NCI-H345 (cell line): ENCODE measurements around the gene CDK14.

Experiments
- DNase-seq: peaks from one replicate; lab custom pipeline; 2025; lab: John Stamatoyannopoulos, UW

CDK14 gene

DNA sequence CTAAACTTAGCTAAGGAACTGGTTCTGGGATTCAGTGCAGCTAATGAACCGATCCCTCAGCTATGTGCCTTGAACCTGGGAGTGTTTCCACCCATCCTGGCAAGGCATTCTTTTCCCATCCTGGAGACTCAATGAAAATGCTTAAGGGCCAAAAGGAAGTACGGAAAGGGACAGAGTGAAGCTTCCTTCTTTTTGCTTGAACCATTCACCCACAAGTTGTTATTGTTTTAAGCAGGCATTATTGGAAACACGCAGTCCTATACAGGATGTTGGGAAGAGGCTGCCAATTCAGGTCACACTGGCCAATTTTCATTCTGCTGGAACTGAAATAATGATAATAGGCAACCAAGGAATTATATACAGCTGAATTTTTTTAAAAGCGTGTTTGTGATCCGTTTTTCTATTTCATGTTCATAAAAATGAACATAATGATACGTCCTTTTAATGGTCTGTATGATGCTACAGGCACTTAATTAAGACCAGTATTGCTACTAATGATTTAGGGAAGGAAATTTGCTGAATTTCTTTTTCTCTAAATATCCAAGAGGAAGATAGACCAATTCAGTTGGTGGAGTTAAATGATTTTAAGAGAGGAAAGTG lies 610.3 kb downstream of the CDK14 start:
- DNase-seq, result no peak

DNA sequence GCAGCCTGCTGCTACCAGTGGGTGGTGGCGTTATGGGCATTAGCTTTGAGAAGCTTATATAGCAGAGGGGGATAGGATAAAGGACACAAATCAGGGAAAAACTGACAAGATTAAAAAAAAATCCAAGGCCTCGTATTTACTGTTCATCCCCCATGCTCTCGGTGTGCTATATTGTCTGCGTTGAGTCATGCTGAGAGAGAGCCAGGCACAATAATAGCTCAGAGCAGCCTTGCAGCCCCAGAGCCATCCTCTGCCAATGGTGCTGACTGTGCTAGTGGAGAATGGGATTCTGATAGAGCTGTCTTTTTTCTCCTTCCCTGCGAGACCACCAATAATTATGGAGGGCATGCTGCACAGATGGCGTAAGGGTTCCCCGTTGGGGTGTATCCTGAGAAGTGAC lies 616.5 kb downstream of the CDK14 start:
- no peak for DNase-seq

DNA sequence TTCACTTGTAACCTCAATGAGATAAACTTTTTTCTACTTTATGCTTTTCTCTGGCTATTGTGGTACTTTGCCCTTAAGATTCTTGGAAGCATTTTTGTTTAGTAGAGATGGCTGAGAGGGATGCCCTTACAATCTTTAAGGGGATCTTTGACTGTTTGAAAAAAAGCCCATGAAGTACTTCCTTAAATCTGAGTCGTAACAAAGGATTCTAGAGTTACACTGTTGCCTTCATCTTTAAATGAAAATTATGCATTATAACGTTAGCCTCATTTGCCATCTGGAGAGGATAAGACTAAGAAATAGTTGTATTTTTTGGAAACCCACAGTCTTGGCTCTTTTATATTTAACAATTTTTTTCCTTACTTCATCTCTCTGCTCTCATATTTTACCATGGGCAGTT lies 630.3 kb downstream of the CDK14 start:
- no peak for DNase-seq

DNA sequence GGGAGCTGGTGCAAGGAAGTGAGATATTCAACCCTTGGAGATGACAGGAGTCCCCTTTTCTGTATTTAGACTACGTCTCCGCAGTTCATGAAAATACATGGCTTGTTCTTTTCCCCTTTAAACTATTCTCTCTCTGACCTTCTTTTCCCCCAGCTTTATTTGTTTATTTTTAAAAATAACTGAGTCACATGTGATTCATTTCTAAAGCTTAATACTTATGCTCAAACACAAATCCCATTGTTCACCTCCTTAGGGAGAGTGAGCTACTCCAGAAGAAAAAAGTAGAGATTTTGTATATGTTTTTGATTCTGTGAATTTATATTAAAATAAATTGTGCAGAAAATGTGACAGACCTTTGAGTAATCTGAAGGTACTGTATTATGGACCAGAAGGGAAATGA lies 632.2 kb downstream of the CDK14 start:
- no peak for DNase-seq

DNA sequence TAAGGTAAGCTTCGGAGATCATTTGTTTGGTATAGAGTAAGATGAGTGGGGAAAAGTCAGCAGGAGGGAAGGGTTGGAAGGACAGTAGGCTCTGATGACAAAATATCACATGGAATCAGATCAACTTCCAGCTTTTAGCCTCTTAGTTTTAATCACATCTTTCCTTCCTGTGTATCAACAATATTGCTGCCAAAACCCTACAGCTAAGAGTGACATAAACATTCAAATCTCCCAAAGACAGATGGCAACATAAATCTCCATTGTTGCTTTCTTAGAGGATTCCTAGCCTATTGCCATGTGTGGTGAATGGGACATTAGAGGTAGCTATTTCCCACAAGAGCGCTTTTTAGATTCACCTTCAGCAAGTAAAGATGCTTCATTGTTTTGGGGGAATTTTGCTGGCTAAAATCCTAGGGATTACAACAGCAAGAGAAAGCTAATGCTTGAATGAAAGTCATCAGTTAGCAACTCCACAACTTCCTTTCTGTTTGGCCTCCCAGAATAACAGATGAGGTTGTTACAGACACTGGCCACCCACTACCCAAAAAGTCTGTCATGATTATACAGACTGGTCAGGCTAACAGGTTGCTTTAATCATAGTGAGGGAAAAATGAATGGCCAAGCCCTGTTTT lies 632.9 kb downstream of the CDK14 start:
- DNase-seq, result peak; percentile 35

DNA sequence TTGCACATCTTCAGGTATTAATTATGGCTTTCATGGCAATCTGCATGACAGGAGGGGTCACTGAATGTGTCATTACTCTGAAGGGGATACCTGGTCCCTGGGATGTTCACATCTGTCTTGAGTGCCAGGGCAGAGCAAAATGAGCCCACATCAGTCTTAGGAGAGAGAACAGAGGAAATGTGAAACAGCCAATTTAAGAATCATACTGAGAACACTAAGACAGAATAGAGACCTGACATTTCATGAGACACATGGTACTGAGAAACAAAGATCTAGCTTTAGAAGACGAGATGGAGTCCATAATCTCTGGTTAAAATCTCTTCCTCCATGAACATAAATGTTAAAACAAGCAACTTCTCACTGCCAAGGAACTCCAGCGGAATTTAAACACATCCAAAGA lies 634.0 kb downstream of the CDK14 start:
- no peak for DNase-seq

DNA sequence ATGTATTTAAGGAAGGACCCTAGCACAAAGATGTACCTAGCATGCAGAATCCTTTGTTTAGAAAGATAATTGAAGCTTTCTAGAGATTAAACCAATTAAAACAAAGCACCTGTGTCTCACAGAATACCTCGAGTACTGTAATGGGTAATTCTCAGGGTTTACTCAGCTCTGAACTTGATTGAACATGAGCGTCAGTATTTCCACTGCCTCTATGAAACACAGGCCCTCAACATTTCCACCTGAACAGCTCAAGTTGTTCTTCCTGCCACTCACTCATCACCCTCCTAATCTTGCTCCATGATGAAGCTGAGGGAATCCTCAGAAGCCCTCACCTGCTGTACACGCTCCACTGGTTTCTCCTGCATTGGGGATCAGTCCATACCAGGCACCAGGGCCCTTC lies 634.4 kb downstream of the CDK14 start:
- no peak for DNase-seq

DNA sequence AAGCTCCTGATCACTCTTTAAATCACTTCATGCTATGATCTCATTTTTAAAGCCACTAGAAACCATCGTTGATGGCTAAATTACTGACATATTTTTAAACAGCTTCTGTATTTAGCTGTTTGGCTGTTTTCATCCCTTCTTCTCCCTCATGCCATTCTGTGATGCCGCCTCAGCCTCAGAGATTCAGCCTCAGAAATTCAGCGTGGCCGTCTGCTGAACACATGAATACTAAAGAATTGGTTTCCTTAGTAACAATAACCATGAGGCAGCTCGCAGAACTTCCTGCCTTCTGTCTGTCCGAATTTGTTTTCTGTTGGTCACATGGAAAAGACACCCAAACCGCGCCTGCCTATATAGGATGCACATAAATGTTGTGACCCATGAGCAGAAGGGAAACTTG lies 637.1 kb downstream of the CDK14 start:
- no peak for DNase-seq

DNA sequence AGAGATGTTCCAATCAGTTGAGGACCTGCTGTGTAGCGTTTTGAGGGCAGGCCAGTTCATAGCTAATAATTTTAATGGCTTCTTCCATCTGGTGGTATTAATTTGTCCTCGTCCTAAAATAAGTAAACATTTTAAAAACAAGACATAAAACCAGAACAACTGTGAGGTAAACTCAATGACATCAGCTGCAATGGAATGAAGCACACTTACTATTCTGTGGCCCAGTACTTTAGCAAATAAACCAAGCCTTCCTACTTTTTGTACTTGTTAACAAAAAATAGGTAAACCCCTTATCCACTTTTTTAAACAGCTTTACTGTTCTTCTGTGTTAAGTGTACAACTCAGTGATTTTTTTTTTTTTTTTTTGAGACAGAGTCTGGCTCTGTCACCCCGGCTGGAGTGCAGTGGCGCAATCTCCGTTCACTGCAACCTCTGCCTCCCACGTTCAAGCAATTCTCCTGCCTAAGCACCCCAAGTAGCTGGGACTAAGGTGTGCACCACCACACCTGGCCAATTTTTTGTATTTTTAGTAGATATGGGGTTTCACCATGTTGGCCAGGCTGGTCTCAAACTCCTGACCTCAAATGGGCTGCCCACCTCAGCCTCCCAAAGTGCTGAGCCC lies 639.2 kb downstream of the CDK14 start:
- no peak for DNase-seq

DNA sequence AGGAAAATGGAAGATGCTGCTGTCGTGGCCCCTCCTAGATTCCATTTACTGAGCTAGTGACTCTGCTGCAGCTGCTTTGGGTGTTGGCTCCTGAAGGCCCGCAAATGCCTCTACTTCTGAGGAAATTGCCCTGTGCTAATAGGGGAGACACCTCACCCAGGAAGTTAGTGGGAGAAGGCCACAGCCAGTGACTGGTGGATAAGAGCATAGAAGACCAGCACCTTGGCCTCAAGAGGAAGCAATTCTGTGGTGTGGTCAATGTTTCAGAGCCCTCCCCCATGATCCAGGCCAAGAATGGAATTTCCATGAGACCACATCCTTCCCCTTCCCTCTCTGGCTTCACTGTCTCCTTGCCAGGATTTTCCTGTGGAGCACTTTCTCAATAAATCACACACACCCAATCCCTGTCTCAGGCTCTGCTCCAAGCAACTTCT lies 643.1 kb downstream of the CDK14 start:
- DNase-seq, result no peak

DNA sequence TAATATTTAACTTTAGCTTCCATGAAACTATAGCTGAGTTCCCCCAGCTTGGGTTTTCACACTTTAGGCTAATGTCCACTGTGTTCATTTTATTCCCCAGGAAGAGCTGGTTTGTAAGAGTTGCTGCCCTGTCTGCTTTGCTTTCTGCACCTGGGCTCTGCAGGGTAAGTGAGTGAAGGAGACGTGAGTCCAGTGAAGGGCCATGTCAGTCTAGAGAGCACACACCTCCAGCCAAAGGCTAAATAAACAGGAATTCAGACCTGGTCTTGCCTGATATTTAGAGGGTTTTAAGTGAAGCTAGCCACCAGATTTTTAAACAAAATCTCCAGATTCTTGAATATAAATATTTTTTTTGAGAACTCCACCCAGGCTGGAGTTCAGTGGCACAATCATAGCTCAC lies 643.7 kb downstream of the CDK14 start:
- DNase-seq, result no peak

DNA sequence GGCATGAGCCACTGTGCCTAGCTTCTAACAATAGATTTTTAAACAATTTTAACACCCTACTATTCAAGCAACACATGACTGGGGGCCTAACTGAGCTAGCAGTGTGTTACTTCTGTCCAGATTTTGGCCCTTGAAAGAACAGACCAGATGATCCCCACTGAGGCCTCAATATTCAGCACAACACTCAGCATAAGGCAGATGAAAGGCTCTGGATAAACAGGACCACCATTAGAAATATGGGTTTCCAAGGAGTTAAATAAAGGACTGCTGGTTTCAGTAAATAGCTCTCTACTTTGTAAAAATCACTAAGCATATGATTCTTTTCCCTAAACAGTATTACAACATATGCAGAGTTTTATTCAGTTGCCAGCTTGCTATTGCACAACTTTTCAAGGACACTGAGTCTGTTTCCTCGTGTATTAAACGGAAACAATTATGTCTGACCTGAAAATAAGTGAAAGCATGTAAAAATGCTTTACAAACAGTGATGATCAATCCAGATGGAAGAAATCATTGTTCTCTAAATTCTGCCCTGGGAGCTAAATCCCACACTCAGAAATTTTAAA lies 644.3 kb downstream of the CDK14 start:
- no peak for DNase-seq

DNA sequence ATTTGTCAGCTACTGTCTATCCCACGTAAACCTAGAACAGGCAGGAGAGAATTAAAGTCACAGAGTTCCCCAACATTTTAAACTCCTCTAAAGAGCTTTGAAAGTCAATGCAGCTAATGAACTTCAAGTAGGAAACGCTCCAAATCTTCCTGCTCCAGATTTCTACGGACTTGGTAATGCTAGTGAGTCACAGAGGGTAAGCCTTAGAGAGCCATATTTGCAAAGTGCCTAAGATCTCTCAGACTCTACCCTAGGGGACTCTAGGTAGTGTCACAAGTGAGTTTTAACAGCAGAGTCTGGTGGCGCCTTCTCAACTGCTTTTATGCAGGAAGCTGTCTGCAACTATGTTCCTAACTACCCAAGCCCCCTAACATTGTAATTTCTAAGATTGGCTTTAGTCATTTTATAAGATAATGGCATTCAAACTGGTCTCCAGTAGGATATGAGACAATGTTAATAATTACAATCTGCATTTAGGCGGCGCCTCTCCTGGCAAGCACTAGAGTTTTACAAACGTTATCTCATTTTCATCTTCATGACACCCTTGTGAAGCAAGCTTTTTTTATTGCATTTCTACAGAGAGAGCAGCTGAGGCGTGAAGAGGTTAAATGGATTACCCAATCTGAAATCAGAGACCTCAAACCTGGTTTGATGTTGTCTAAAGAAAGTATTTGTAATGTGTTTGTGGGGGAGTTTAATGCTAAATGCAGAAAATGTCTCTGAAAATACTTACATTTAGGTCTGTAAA lies 646.1 kb downstream of the CDK14 start:
- no peak for DNase-seq

DNA sequence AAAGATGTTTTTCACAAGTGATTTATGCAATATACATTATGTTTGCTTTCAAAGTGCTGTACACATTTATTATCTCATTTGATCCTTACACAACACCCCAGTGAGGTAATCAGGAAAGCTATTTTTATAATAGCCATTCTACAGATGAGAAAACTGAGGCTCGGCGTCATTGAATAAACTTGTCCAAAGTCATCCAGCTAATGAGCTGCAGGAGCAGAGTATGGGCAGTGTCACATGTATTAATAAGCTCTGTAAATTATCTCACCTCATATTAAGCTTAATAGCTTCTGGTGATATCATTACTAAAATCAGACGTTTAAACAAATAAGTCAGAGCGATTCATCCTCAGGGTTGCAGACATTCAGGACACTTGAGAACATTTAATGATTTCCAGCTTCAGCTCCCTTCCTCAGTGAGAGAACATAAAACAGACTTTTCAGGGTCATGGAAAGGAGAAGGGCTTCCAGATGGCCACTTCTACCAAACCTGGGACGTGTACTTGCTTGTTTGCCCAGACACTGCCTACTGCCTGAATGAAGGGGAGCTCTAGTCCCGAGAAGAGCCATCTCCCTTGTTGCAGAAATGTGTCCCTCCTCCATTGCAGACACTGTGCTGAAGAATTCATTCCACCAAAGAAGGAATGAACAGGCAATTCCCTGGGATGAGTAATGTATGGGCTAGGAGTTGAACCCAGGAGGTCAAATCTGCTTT lies 647.6 kb downstream of the CDK14 start:
- DNase-seq, result no peak

DNA sequence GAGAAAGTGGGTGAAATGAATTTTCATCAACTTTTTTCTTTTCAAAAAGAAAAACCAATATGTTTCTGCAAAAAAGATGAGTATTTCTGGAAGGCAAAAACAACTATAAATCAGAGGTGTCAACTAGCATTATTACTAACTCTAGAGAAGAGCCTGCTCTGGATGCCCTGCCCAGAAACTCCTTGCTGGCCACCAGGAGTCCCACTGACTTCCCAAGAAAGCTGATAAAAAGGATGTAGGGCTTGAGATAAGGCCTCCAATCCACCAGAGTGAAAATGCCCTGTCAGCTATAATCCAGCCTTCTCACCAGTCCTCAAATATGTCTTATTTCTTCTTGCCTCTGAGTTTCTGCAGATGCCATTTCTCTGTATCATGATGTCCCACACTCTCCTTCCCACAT lies 651.4 kb downstream of the CDK14 start:
- DNase-seq, result no peak

DNA sequence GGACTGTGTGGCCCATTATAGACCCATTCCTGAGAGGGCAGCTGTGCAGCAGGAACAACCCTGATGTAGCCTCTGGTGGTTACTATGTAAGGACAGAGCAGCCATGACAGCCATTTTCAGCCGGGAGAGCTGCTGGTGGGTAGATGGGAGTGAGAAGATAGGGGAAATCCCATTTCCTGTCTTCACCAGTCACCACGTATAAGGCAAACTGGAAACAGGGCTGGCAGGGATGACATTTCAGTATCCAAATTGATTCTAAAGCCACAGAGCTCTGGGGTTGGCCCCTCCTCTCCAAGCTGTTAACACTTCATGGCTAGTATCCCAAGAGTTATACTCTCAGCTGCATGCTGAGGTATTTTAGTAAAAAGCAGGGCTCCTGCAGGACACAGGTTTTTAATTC lies 652.9 kb downstream of the CDK14 start:
- DNase-seq, result no peak

DNA sequence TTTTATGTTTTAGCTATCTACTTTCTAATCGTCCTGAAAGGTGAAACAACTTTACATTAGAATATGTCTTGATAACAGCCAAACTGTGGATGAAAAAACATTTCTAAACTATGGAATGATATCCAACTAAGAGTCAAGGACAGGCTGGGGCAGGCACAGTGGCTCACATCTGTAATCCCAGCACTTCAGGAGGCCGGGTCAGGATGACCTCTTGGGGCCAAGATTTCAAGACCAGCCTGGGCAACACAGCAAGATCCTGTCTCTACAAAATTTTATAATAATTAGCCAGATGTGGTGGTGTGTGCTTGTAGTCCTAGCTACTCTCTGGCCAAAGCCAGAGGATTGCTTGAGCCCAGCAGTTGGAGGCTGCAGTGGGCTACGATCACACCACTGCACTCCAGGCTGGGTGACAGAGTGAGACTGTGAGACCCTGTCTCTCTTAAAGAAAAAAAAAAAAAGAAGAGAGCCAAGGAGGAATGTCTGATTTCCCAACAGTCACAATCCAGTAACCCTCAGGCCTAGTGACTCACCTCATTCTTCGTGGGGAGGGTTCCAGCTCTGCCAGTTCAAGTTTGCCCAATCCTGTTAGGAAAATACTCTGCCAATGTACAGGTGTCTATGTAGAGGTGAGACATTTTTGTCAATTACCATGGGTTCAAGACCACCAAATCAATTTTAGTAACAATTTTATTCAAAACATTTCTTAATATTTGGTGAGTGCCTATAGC lies 653.5 kb downstream of the CDK14 start:
- no peak for DNase-seq

DNA sequence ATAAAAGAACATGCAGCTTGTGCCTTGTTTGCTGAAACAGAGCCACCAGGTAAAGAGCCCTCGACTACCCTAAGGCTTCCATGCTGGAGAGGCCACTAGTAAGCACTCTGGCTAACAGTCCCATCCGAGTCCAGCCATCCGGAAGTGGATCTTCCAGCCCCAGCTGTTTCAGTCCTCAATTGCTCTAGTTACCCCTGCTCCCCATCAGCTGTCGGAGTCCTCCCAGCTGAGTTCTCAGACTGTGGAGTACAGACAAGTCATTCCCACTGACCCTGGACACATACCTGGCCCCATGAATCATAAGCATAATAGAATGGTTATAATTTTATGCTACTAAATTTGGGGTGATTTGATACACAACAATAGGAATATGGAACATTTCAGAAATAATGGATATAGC lies 654.6 kb downstream of the CDK14 start:
- no peak for DNase-seq

DNA sequence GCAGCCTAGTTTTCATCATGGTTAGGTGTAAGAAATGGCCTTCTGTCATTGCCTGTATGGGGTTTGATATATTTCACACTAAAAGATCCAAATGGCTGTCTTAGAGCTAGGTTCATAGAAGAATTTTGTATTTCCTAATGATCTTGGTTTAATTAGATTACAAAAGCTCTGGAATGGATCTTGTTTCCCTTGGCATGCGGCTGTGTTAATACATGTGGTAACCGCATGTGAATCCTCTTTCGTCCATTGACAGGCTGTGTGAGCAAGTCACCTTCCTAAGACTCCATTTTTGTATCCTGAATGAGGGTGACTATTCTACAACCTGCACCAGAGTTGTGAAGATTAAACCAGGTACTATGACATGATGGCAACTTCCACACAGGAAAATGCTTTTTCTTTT lies 655.8 kb downstream of the CDK14 start:
- no peak for DNase-seq
